MM.1S (cell line): ENCODE results near the gene SLC4A8.

Source experiments
- EZH2 ChIP-seq: fragments of 300-600 bp; sonication (generic); optimal IDR thresholded peaks from 2 replicates; pipeline ENCODE3; 2017; ENCODE audit warnings: low read depth, mild to moderate bottlenecking, antibody characterized with exemption, low read length, mixed read lengths
- EZH2phosphoT487 ChIP-seq: fragments of 300-600 bp; sonication (generic); IDR thresholded peaks from 2 replicates; pipeline ENCODE4 v1.6.1; 2018; ENCODE audit warnings: antibody characterized with exemption, low read length
- TF ChIP-seq, protein P1 (sequence below): fragments of 300-600 bp; sonication (generic); IDR thresholded peaks from 2 replicates; pipeline ENCODE4 v1.5.1; 2016; ENCODE audit warnings: antibody characterized with exemption, low read length, mixed read lengths

DNA sequence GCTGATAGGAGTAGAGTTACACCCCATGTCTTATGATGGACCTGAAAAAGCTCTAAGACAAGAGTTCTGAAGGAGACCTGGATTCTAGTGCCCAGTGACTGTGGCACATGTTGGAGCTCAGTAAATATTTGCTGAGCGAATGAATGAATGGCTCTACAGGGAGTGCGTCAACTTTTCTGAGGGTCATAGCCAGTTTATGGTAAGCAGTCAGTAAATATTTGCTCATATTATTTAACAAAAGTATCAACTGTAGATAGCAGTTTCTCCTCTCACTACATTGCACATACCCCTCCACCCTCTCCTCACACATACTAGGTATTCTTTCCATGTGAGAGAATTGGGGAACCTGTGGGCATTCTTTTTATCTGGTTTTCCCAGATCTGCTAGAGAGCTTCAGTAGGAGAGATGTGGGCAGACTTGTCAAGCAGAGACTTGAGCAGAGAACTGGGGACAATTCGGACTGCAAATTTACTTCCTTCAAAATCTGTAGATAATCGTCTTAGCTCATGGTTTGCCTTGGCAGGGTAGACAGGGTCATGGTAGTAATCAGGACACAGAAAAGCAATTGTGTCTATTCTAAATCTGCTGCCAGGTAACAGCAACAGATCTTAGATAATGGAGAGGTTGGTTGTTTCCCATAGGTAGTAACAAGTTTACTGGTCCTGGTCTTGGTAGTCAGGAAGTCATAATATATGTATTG lies 5.7 kb downstream of the SLC4A8 start:
- TF ChIP-seq, protein P1, sequence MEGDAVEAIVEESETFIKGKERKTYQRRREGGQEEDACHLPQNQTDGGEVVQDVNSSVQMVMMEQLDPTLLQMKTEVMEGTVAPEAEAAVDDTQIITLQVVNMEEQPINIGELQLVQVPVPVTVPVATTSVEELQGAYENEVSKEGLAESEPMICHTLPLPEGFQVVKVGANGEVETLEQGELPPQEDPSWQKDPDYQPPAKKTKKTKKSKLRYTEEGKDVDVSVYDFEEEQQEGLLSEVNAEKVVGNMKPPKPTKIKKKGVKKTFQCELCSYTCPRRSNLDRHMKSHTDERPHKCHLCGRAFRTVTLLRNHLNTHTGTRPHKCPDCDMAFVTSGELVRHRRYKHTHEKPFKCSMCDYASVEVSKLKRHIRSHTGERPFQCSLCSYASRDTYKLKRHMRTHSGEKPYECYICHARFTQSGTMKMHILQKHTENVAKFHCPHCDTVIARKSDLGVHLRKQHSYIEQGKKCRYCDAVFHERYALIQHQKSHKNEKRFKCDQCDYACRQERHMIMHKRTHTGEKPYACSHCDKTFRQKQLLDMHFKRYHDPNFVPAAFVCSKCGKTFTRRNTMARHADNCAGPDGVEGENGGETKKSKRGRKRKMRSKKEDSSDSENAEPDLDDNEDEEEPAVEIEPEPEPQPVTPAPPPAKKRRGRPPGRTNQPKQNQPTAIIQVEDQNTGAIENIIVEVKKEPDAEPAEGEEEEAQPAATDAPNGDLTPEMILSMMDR: no peak
- no peak for TF ChIP-seq EZH2phosphoT487
- TF ChIP-seq EZH2: no peak
